IMR-90 (cell line): Measurements from ENCODE around the gene ABCF3. TPM values are rescaled to one million over a fixed set of nuclear protein-coding genes. Genes with fewer than 3 reads are reported as not detected.

Experiments
- ATAC-seq: fragments of 200-7000 bp; cut with Tn5 transposase; 2 replicates; pipeline ENCODE4 v1.9.1; 2020; ENCODE audit warnings: low read depth, mild to moderate bottlenecking, moderate library complexity
- BruUV-seq: library from RNA; stranded (reverse); fragments of 400-500 nt; replicated peaks from 2 replicates; lab custom pipeline; 2021; lab: Mats Ljungman, UMichigan
- CTCF ChIA-PET: fragments of 300-600 bp; formaldehyde crosslinking; extraction: SDS; loops from one replicate; lab custom pipeline; 2021; ENCODE audit warnings: antibody characterized with exemption; lab: Yijun Ruan, JAX
- POLR2A ChIA-PET: fragments of 300-600 bp; sonication (Branson Sonifier 250); formaldehyde crosslinking; loops from one replicate; lab custom pipeline; 2022; ENCODE audit warnings: antibody characterized with exemption; ENCODE audit not compliant: unreplicated experiment; lab: Charles Lee
- DNase-seq: peaks from one replicate; pipeline ENCODE4 v3.0.0; 2013
- H2AFZ ChIP-seq: replicated peaks from 2 replicates; pipeline ENCODE3; 2013; ENCODE audit warnings: low read length, mild to moderate bottlenecking; ENCODE audit not compliant: poor library complexity
- H2AK5ac ChIP-seq: 2 replicates; pipeline ENCODE4 v1.6.1; 2013; ENCODE audit warnings: low read depth, low read length, inconsistent platforms
- H2AK9ac ChIP-seq: replicated peaks from 2 replicates; pipeline ENCODE3; 2013; ENCODE audit warnings: mild to moderate bottlenecking, low read depth, low read length, moderate library complexity; ENCODE audit not compliant: poor library complexity
- H2BK120ac ChIP-seq: 2 replicates; pipeline ENCODE4 v1.6.1; 2013; ENCODE audit warnings: low read depth, low read length, inconsistent platforms
- H2BK15ac ChIP-seq: 3 replicates; pipeline ENCODE4 v1.6.1; 2013; ENCODE audit warnings: low read depth, low read length, inconsistent platforms
- H2BK20ac ChIP-seq: 2 replicates; pipeline ENCODE4 v1.6.1; 2013; ENCODE audit warnings: low read depth, mild to moderate bottlenecking, inconsistent platforms, low read length, moderate library complexity
- H2BK5ac ChIP-seq: 2 replicates; pipeline ENCODE4 v1.6.1; 2013; ENCODE audit warnings: mild to moderate bottlenecking, low read depth, low read length, inconsistent platforms; ENCODE audit not compliant: poor library complexity, severe bottlenecking
- H3K14ac ChIP-seq: replicated peaks from 2 replicates; pipeline ENCODE4 v1.6.1; 2013; ENCODE audit warnings: low read depth, low read length, inconsistent platforms
- H3K18ac ChIP-seq: 2 replicates; pipeline ENCODE4 v1.6.1; 2013; ENCODE audit warnings: low read depth, low read length, control low read depth
- H3K23ac ChIP-seq: 2 replicates; pipeline ENCODE4 v1.6.1; 2013; ENCODE audit warnings: low read depth, low read length, inconsistent platforms
- H3K27ac ChIP-seq: 2 replicates; pipeline ENCODE4 v1.5.1; 2013; ENCODE audit warnings: mild to moderate bottlenecking, control low read depth, low read length; ENCODE audit not compliant: insufficient read depth
- H3K27me3 ChIP-seq: 2 replicates; pipeline ENCODE4 v1.6.1; 2013; ENCODE audit warnings: low read length; ENCODE audit not compliant: control insufficient read depth, insufficient read depth
- H3K36me3 ChIP-seq: 2 replicates; pipeline ENCODE4 v1.6.1; 2013; ENCODE audit warnings: low read length, mixed read lengths; ENCODE audit not compliant: control insufficient read depth, insufficient read depth
- H3K4ac ChIP-seq: 2 replicates; pipeline ENCODE4 v1.6.1; 2013; ENCODE audit warnings: low read depth, low read length, inconsistent platforms
- H3K4me1 ChIP-seq: 2 replicates; pipeline ENCODE4 v1.6.1; 2013; ENCODE audit warnings: low read length, mixed read lengths; ENCODE audit not compliant: control insufficient read depth, insufficient read depth
- H3K4me2 ChIP-seq: 2 replicates; pipeline ENCODE4 v1.6.1; 2013; ENCODE audit warnings: low read depth, mild to moderate bottlenecking, control low read depth, low read length, moderate library complexity
- H3K4me3 ChIP-seq: 2 replicates; pipeline ENCODE4 v1.5.1; 2013; ENCODE audit warnings: low read depth, mild to moderate bottlenecking, control low read depth, low read length, moderate library complexity; ENCODE audit not compliant: insufficient read depth
- H3K56ac ChIP-seq: 2 replicates; pipeline ENCODE4 v1.6.1; 2013; ENCODE audit warnings: low read length, inconsistent platforms; ENCODE audit not compliant: insufficient read depth; ENCODE audit errors: extremely low read depth
- H3K79me1 ChIP-seq, 2 experiments: 2 replicates each; pipeline ENCODE4 v1.6.1; 2013; ENCODE audit warnings: low read length in 2 of 2, inconsistent platforms in 1 of 2, low read depth in 1 of 2
- H3K9ac ChIP-seq: 2 replicates; pipeline ENCODE4 v1.6.1; 2013; ENCODE audit warnings: low read depth, low read length, control low read depth
- H3K9me1 ChIP-seq: 2 replicates; pipeline ENCODE4 v1.6.1; 2013; ENCODE audit warnings: low read length, inconsistent platforms; ENCODE audit not compliant: insufficient read depth
- H3K9me3 ChIP-seq: 2 replicates; pipeline ENCODE4 v1.6.1; 2013; ENCODE audit warnings: low read length; ENCODE audit not compliant: control insufficient read depth, insufficient read depth
- H4K20me1 ChIP-seq: 2 replicates; pipeline ENCODE4 v1.6.1; 2013; ENCODE audit warnings: low read length, inconsistent platforms; ENCODE audit not compliant: insufficient read depth
- H4K5ac ChIP-seq: 2 replicates; pipeline ENCODE4 v1.6.1; 2013; ENCODE audit warnings: mild to moderate bottlenecking, low read depth, low read length, control low read depth
- H4K8ac ChIP-seq, 2 experiments: 2 replicates each; pipeline ENCODE4 v1.6.1; 2013; ENCODE audit warnings: low read depth in 2 of 2, low read length in 2 of 2, control low read depth in 1 of 2, inconsistent platforms in 1 of 2
- H4K91ac ChIP-seq: 2 replicates; pipeline ENCODE4 v1.6.1; 2013; ENCODE audit warnings: low read depth, low read length, inconsistent platforms; ENCODE audit not compliant: insufficient read depth
- BHLHE40 ChIP-seq: fragments of 150-350 bp; IDR thresholded peaks from 2 replicates; pipeline ENCODE4 v1.6.1; 2016; ENCODE audit warnings: mild to moderate bottlenecking, low read depth, low read length
- CEBPB ChIP-seq: IDR thresholded peaks from 2 replicates; pipeline ENCODE4 v1.6.1; 2012; ENCODE audit warnings: low read depth, low read length, improper control_type of control experiment
- CHD1 ChIP-seq: IDR thresholded peaks from 2 replicates; pipeline ENCODE4 v1.6.1; 2012; ENCODE audit warnings: low read depth, low read length, improper control_type of control experiment
- FOS ChIP-seq: fragments of 150-350 bp; IDR thresholded peaks from 2 replicates; pipeline ENCODE4 v1.6.1; 2016; ENCODE audit warnings: low read depth, low read length
- MAFK ChIP-seq: IDR thresholded peaks from 2 replicates; pipeline ENCODE4 v1.6.1; 2012; ENCODE audit warnings: low read depth, low read length, improper control_type of control experiment
- MAZ ChIP-seq: IDR thresholded peaks from 2 replicates; pipeline ENCODE4 v1.6.1; 2012; ENCODE audit warnings: low read depth, mild to moderate bottlenecking, low read length, improper control_type of control experiment, moderate library complexity, borderline replicate concordance
- MXI1 ChIP-seq: IDR thresholded peaks from 2 replicates; pipeline ENCODE4 v1.6.1; 2012; ENCODE audit warnings: low read depth, mild to moderate bottlenecking, low read length, moderate library complexity, borderline replicate concordance
- NFE2L2 ChIP-seq: fragments of 150-350 bp; IDR thresholded peaks from 2 replicates; pipeline ENCODE4 v1.6.1; 2016; ENCODE audit warnings: low read depth, mild to moderate bottlenecking, low read length
- POLR2A ChIP-seq: IDR thresholded peaks from 2 replicates; pipeline ENCODE4 v1.6.1; 2012; ENCODE audit warnings: mild to moderate bottlenecking, low read depth, low read length
- RCOR1 ChIP-seq: IDR thresholded peaks from 2 replicates; pipeline ENCODE4 v1.6.1; 2012; ENCODE audit warnings: mild to moderate bottlenecking, low read length, improper control_type of control experiment; ENCODE audit not compliant: insufficient replicate concordance
- RFX5 ChIP-seq: IDR thresholded peaks from 2 replicates; pipeline ENCODE4 v1.8.0; 2012; ENCODE audit warnings: low read depth, mild to moderate bottlenecking, low read length, moderate library complexity
- SMC3 ChIP-seq: fragments of 150-350 bp; IDR thresholded peaks from 2 replicates; pipeline ENCODE4 v1.6.1; 2016; ENCODE audit warnings: low read depth, mild to moderate bottlenecking, antibody characterized with exemption, low read length, moderate library complexity
- WGBS, 2 experiments: methylation state at CpG; one replicate each; pipeline versions ENCODE4 v1.1.5 to v1.1.7; 2013; ENCODE audit warnings: missing lambda C conversion rate in 2 of 2; ENCODE audit not compliant: insufficient read length in 1 of 2; ENCODE audit errors: extremely low coverage in 2 of 2; 5-methylcytosine and 5-hydroxymethylcytosine counted together
- dilution Hi-C: fragments of 300-500 bp; cut with HindIII; formaldehyde crosslinking; loops from one replicate; pipeline ENCODE4 v1.14.3; 2018; ENCODE audit warnings: low sequenced_read_pairs; ENCODE audit not compliant: unreplicated experiment
- in situ Hi-C: fragments of 300-500 bp; cut with MboI; formaldehyde crosslinking; loops from 3 replicates; pipeline ENCODE4 v1.14.3; 2019; ENCODE audit warnings: low sequenced_read_pairs, inconsistent platforms, mixed read lengths
- intact Hi-C: fragments of 100-400 bp; cut with micrococcal nuclease; formaldehyde crosslinking; loops from 2 replicates; pipeline ENCODE4 v1.10.0; 2022
- polyA plus RNA-seq, 3 experiments: library from polyadenylated mRNA; depleted of rRNA; stranded (reverse); fragments of >200 nt; gene quantifications; 2 replicates each; pipeline ENCODE4 v1.2.3, GENCODE V29; 2012; ENCODE audit warnings: low replicate concordance in 1 of 3
- total RNA-seq: library from RNA; depleted of rRNA; stranded (reverse); fragments of >200 nt; gene quantifications from 2 replicates; pipeline ENCODE4 v1.2.3, GENCODE V29; 2012
- TF ChIP-seq, protein P1 (sequence below): conservative IDR thresholded peaks from 2 replicates; pipeline ENCODE4 v1.5.1; 2012; ENCODE audit warnings: mild to moderate bottlenecking, low read depth, low read length, improper control_type of control experiment
- TF ChIP-seq, protein P2 (sequence below): fragments of 150-350 bp; IDR thresholded peaks from 2 replicates; pipeline ENCODE4 v1.6.1; 2016; ENCODE audit warnings: low read depth, mild to moderate bottlenecking, low read length, moderate library complexity, borderline replicate concordance
- TF ChIP-seq, protein P3 (sequence below): fragments of 150-350 bp; IDR thresholded peaks from 2 replicates; pipeline ENCODE4 v1.6.1; 2017; ENCODE audit warnings: mild to moderate bottlenecking, antibody characterized with exemption, low read length, low read depth

ABCF3 gene
- total and polyA plus RNA-seq, 2 of the 4 experiments (the other 2 are of a cell fraction): 36.9 to 59.2 TPM

DNA sequence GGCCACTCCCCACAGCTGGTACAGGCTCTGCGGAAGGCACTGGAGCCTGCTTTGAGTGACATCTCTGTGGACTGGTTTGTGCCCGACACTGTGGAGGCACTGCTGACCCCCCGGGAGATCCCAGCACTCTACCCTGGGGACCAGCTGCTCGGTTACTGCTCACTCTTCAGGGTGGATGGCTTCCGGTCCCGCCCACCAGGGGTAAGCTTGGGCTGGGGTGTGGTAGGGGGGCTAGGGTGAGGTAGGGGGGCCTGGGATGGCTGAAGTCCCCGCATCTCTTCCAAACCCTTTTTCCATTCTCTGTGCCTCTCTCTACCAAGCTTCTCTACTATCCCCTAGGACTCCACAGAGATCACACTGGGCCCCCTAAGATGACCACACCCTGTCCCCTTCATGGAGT, 51.2 kb downstream of the ABCF3 start:
- dilution Hi-C loops (no loop called here), in situ Hi-C loops (no loop called here), intact Hi-C loops (no loop called here)
- H3K9ac ChIP-seq: no peak overlapping the region
- H3K23ac ChIP-seq: no peak overlapping the region
- no peak overlapping the region for H2BK20ac ChIP-seq
- H4K5ac ChIP-seq: no peak overlapping the region
- TF ChIP-seq POLR2A: no peak
- TF ChIP-seq NFE2L2: no peak
- no peak for TF ChIP-seq CEBPB
- no peak for TF ChIP-seq SMC3
- TF ChIP-seq, protein P1, sequence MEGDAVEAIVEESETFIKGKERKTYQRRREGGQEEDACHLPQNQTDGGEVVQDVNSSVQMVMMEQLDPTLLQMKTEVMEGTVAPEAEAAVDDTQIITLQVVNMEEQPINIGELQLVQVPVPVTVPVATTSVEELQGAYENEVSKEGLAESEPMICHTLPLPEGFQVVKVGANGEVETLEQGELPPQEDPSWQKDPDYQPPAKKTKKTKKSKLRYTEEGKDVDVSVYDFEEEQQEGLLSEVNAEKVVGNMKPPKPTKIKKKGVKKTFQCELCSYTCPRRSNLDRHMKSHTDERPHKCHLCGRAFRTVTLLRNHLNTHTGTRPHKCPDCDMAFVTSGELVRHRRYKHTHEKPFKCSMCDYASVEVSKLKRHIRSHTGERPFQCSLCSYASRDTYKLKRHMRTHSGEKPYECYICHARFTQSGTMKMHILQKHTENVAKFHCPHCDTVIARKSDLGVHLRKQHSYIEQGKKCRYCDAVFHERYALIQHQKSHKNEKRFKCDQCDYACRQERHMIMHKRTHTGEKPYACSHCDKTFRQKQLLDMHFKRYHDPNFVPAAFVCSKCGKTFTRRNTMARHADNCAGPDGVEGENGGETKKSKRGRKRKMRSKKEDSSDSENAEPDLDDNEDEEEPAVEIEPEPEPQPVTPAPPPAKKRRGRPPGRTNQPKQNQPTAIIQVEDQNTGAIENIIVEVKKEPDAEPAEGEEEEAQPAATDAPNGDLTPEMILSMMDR: no peak
- TF ChIP-seq MXI1: no peak
- no peak for TF ChIP-seq RCOR1
- TF ChIP-seq MAFK: no peak
- TF ChIP-seq RFX5: no peak
- TF ChIP-seq, protein P2, sequence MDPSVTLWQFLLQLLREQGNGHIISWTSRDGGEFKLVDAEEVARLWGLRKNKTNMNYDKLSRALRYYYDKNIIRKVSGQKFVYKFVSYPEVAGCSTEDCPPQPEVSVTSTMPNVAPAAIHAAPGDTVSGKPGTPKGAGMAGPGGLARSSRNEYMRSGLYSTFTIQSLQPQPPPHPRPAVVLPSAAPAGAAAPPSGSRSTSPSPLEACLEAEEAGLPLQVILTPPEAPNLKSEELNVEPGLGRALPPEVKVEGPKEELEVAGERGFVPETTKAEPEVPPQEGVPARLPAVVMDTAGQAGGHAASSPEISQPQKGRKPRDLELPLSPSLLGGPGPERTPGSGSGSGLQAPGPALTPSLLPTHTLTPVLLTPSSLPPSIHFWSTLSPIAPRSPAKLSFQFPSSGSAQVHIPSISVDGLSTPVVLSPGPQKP: no peak
- no peak for TF ChIP-seq FOS
- no peak for TF ChIP-seq CHD1
- no peak for TF ChIP-seq MAZ
- TF ChIP-seq BHLHE40: no peak
- TF ChIP-seq, protein P3, sequence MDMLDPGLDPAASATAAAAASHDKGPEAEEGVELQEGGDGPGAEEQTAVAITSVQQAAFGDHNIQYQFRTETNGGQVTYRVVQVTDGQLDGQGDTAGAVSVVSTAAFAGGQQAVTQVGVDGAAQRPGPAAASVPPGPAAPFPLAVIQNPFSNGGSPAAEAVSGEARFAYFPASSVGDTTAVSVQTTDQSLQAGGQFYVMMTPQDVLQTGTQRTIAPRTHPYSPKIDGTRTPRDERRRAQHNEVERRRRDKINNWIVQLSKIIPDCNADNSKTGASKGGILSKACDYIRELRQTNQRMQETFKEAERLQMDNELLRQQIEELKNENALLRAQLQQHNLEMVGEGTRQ: no peak
- no peak overlapping the region for H3K4me3 ChIP-seq
- H3K9me1 ChIP-seq: 0 out of 2 replicates have a peak, but pooled peaks cover 3% of the 10 kb centered on the region
- no peak overlapping the region for H2BK120ac ChIP-seq
- no peak overlapping the region for H3K27ac ChIP-seq
- ChIA-PET CTCF (no interaction called here), POLR2A (interaction anchor here (0.6 kb wide), 1 partner anchor 11 kb away, joined by 4 read pairs; no protein-coding TSS in a partner anchor)
- DNase-seq (no peak), ATAC-seq (no peak)
- no peaks in the 10 kb centered on the region for H3K4me1 ChIP-seq
- no TSS peak for BruUV-seq
- peaks cover 7% of the 10 kb centered on the region for H4K20me1 ChIP-seq
- H2AK9ac ChIP-seq: no peak overlapping the region
- no peak overlapping the region for H3K56ac ChIP-seq
- no peak overlapping the region for H3K18ac ChIP-seq
- H3K4me2 ChIP-seq: no peak overlapping the region
- no peaks in the 10 kb centered on the region for H3K79me1 ChIP-seq
- no peak overlapping the region for H2AFZ ChIP-seq
- peaks cover 2% of the 10 kb centered on the region for H3K36me3 ChIP-seq
- H2AK5ac ChIP-seq: no peak overlapping the region
- peaks cover 24% of the 10 kb centered on the region for H3K27me3 ChIP-seq
- H2BK5ac ChIP-seq: no peak overlapping the region
- no peaks in the 10 kb centered on the region for H3K9me3 ChIP-seq
- no peak overlapping the region for H2BK15ac ChIP-seq
- 59% methylated on average over 2 of the region's 7 CpGs; no CpG with 5 or more reads in 1 of the 2 experiments for WGBS, 2 experiments
- no peak overlapping the region for H4K8ac ChIP-seq
- no peak overlapping the region for H3K14ac ChIP-seq
- H3K4ac ChIP-seq: no peak overlapping the region
- H4K91ac ChIP-seq: no peak overlapping the region
